ENCODE measurements around the gene ESYT2.

- no peak for TF ChIP-seq CTCF (conservative IDR thresholded peaks at IDR 0.05; ENCODE audit: low read depth, low read length)
- TF ChIP-seq EZH2 (IDR thresholded peaks at IDR 0.05; ENCODE audit: borderline replicate concordance, low read depth, low read length, poor library complexity, severe bottlenecking) = no peak
Observed at GRCh38 chr7:158821171-158822031, 7.9 kb downstream of the ESYT2 start.

Measured in A673 (cell line).